HT1080 (cell line): ENCODE results near the gene TEX29. TPM values are rescaled to one million over a fixed set of nuclear protein-coding genes. Genes with fewer than 3 reads are reported as not detected.

ENCODE experiments used
- DNase-seq: peaks from one replicate; pipeline ENCODE4 v3.0.0-alpha.2; 2015; ENCODE audit warnings: low read depth
- total RNA-seq: library from RNA; depleted of rRNA; stranded (reverse); fragments of >200 nt; shearing (Covaris generic); gene quantifications from 2 replicates; pipeline ENCODE4 v1.2.3, GENCODE V29; 2014; rRNA removed

TEX29 gene
- total RNA-seq, 1 experiment from 2014 or later, result 0.29 TPM

GRCh38 chr13:111390522-111391270, 70.3 kb downstream of the TEX29 start:
- DNase-seq, result no peak

- no peak for DNase-seq
Measured at GRCh38 chr13:111392486-111392885, 72.0 kb downstream of the TEX29 start.

GRCh38 chr13:111393221-111393790, 72.9 kb downstream of the TEX29 start:
- no peak for DNase-seq

Other genes with a start within 250 kb of the TEX29 start
- 16.4 and 21.6 TPM in 2 replicates for gene ARHGEF7, start 205.3 kb upstream of the TEX29 start, total RNA-seq